AG04450 (cell line): Measurements from ENCODE around the gene TAF3. TPM values are rescaled to one million over a fixed set of nuclear protein-coding genes. Genes with fewer than 3 reads are reported as not detected.
A peak's percentile ranks its signal among the peaks of the same experiment; 100 is the strongest.
"Not testable (repeated sequence)": the region's sequence is repeated elsewhere in the genome, so short reads cannot be mapped to it uniquely, and the experiment has no call there.

ENCODE experiments used
- CTCF ChIA-PET: fragments of 300-600, 350-600 bp; formaldehyde crosslinking; extraction: SDS; loops from one replicate; lab custom pipeline; 2022; ENCODE audit warnings: antibody characterized with exemption, inconsistent platforms; lab: Charles Lee
- POLR2A ChIA-PET: fragments of 350-600 bp; formaldehyde crosslinking; extraction: SDS; loops from one replicate; lab custom pipeline; 2021; ENCODE audit warnings: antibody characterized with exemption, inconsistent platforms; lab: Yijun Ruan, JAX
- DNase-seq: peaks from one replicate; pipeline ENCODE4 v3.0.0-alpha.2; 2011; ENCODE audit warnings: low read depth, low spot score
- H3K27ac ChIP-seq: one replicate; pipeline ENCODE4 v1.5.1; 2012; ENCODE audit warnings: low read depth, low read length, control low read depth
- H3K27me3 ChIP-seq: one replicate; pipeline ENCODE4 v1.6.0; 2012; ENCODE audit warnings: low read length; ENCODE audit not compliant: control insufficient read depth, insufficient read depth
- H3K4me3 ChIP-seq: 2 replicates; pipeline ENCODE4 v1.5.1; 2011; ENCODE audit warnings: mild to moderate bottlenecking, low read depth, low read length, control low read depth
- H3K9me3 ChIP-seq: 2 replicates; pipeline ENCODE4 v1.5.1; 2012; ENCODE audit warnings: low read length; ENCODE audit not compliant: control insufficient read depth, insufficient read depth
- CTCF ChIP-seq: IDR thresholded peaks from 2 replicates; pipeline ENCODE4 v1.5.1; 2011; ENCODE audit warnings: low read depth, low read length, control low read depth, inconsistent platforms
- polyA plus RNA-seq: library from polyadenylated mRNA; depleted of rRNA; stranded (reverse); fragments of >200 nt; gene quantifications from 2 replicates; pipeline ENCODE4 v1.2.3, GENCODE V29; 2011

The TAF3 gene
- polyA plus RNA-seq, 1 experiment: 3.1 TPM

- no peak for TF ChIP-seq CTCF
- no peak for DNase-seq
- Histone ChIP-seq H3K9me3 (no peaks in the 10 kb centered on the region), H3K4me3 (no peak overlapping the region), H3K27me3 (peaks cover 7% of the 10 kb centered on the region), H3K27ac (no peak overlapping the region)
- CTCF ChIA-PET: no interaction called here
- POLR2A ChIA-PET: no interaction called here
These were observed 7.3 kb upstream of the TAF3 start for GRCh38 chr10:7811000-7811399.

GRCh38 chr10:7811743-7812142 is 6.6 kb upstream of the TAF3 start:
- DNase-seq, H3K4me3 ChIP-seq, POLR2A ChIA-PET, CTCF ChIA-PET, H3K9me3 ChIP-seq, H3K27ac ChIP-seq: not testable (repeated sequence)
- H3K27me3 ChIP-seq: peaks cover 13% of the 10 kb centered on the region

- DNase-seq: no peak
- Histone ChIP-seq H3K4me3 (no peak overlapping the region), H3K27me3 (peaks cover 13% of the 10 kb centered on the region), H3K27ac (no peak overlapping the region), H3K9me3 (no peaks in the 10 kb centered on the region; the same call in 1 of the 2 replicates)
- ChIA-PET POLR2A (no interaction called here), CTCF (no interaction called here)
- TF ChIP-seq CTCF: no peak
These were observed 4.8 kb upstream of the TAF3 start for GRCh38 chr10:7813481-7813880.

- ChIA-PET POLR2A (interaction anchor here (1.0 to 1.9 kb wide), 3 partner anchors 8 to 29 kb away, joined by 3 to 13 read pairs (median 7); partner anchors contain the start of genes ATP5F1C and KIN), CTCF (interaction anchor here (0.6 to 1.3 kb wide), 3 partner anchors 292 to 1494 kb away, joined by 3 to 5 read pairs (median 3); no protein-coding TSS in a partner anchor)
- no peak for DNase-seq
- H3K27me3 ChIP-seq: peaks cover 13% of the 10 kb centered on the region
- no peaks in the 10 kb centered on the region; the same call in 1 of the 2 replicates for H3K9me3 ChIP-seq
- H3K4me3 ChIP-seq: peak overlapping the region; percentile 99
- H3K27ac ChIP-seq: no peak overlapping the region
- TF ChIP-seq CTCF: no peak
These were observed 729 bp upstream of the TAF3 start for GRCh38 chr10:7817576-7817975.

- ChIA-PET POLR2A (interaction anchor here (0.9 to 1.9 kb wide), 4 partner anchors 8 to 266 kb away, joined by 3 to 13 read pairs (median 5); partner anchors contain the start of genes ATP5F1C and KIN), CTCF (interaction anchor here (0.6 to 2.7 kb wide), 5 partner anchors 10 to 1494 kb away, joined by 3 to 11 read pairs (median 5); no protein-coding TSS in a partner anchor)
- Histone ChIP-seq H3K27me3 (peaks cover 13% of the 10 kb centered on the region), H3K9me3 (no peaks in the 10 kb centered on the region; the same call in 1 of the 2 replicates), H3K4me3 (peak overlapping the region; percentile 99), H3K27ac (no peak overlapping the region)
- no peak for DNase-seq
- no peak for TF ChIP-seq CTCF
These were observed 366 bp upstream of the TAF3 start for GRCh38 chr10:7817984-7818294.
